NOMO-1 (cell line): ENCODE measurements around the gene CYB5D1.
A peak's percentile ranks its signal among the peaks of the same experiment; 100 is the strongest.

Experiments used
- DNase-seq, 2 experiments: peaks; one replicate each; lab custom pipeline; 2025; ENCODE audit not compliant: unreplicated experiment in 2 of 2; lab: John Stamatoyannopoulos, UW

Gene CYB5D1

DNA sequence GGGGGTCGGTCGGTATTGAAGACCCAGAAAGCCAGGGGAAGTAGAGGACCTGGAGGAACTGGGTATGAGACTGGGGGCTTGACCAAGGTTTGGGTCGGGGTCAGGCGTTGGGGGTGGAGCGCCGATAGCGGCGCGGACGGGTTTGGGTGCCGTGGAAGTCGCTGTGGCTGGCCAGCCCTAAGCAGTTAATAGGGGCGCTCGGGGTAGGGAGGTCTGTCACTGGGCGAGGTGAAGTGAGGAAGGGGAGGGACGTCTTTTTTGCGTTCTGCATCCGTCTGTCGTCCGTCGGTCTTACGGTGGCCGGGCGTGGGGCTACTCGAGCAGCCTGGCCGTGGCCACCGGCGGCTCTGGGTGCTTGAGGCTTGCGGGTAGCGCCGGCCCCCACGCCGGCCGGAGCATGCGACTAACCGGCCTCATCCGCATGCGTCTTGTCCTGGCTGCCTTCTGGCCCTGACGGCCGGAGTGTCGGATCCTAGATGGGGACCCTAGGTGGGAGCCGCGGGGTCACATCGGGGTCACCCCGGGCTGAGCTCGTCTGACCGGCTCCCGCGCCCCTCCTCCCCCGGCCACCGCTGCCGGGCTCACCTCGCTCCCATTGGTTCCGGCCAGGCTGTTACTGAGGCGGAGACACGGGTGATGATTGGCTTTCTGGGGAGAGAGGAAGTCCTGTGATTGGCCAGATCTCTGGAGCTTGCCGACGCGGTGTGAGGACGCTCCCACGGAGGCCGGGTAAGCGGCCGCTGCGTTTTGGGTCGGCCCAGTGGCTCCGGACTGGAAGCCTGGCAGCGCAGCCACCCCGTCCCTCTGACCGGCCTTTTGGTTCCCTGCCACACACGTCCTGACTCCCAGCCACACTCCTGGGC lies 13.3 kb upstream of the CYB5D1 start:
- DNase-seq: peak; percentile 89 to 92

DNA sequence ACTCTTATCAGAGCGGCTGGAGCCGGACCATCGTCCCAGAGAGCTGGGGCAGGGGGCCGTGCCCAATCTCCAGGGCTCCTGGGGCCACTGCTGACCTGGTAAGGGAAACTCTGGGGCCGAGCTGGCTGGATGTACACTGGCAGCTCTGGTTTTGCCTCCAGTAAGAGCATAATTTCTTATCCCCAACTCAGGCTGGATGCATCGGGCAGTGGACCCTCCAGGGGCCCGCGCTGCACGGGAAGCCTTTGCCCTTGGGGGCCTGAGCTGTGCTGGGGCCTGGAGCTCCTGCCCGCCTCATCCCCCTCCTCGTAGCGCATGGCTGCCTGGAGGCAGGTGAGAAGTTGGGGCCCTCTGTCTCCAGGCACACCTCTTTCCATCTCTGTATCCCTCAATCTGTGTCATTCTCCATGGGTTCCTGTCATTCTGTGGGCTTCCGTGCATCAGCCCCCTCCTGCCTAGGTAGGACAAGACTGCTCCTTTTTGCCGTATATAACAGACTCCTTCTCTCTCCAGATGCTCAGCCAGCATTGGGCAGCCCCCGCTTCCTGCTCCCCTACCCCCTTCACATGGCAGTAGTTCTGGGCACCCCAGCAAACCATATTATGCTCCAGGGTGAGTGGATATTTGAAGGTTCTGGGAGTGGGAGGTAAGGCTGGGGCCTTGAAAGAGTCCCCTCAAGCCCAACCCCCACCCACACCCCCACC lies 12.3 kb upstream of the CYB5D1 start:
- DNase-seq: no peak

DNA sequence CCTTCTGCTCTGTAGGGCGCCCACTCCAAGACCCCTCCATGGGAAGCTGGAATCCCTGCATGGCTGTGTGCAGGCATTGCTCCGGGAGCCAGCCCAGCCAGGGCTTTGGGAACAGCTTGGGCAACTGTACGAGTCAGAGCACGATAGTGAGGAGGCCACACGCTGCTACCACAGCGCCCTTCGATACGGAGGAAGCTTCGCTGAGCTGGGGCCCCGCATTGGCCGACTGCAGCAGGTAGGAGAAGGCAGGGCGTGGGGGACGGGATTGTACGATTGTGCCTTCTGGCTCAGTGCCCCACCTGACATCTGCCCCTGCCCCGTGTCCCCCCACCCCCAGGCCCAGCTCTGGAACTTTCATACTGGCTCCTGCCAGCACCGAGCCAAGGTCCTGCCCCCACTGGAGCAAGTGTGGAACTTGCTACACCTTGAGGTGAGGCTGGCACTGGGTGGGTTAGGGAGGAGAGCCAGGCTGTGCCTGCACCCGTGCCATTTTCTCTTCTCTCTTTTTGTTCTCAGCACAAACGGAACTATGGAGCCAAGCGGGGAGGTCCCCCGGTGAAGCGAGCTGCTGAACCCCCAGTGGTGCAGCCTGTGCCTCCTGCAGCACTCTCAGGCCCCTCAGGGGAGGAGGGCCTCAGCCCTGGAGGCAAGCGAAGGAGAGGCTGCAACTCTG lies 11.6 kb upstream of the CYB5D1 start:
- no peak for DNase-seq

DNA sequence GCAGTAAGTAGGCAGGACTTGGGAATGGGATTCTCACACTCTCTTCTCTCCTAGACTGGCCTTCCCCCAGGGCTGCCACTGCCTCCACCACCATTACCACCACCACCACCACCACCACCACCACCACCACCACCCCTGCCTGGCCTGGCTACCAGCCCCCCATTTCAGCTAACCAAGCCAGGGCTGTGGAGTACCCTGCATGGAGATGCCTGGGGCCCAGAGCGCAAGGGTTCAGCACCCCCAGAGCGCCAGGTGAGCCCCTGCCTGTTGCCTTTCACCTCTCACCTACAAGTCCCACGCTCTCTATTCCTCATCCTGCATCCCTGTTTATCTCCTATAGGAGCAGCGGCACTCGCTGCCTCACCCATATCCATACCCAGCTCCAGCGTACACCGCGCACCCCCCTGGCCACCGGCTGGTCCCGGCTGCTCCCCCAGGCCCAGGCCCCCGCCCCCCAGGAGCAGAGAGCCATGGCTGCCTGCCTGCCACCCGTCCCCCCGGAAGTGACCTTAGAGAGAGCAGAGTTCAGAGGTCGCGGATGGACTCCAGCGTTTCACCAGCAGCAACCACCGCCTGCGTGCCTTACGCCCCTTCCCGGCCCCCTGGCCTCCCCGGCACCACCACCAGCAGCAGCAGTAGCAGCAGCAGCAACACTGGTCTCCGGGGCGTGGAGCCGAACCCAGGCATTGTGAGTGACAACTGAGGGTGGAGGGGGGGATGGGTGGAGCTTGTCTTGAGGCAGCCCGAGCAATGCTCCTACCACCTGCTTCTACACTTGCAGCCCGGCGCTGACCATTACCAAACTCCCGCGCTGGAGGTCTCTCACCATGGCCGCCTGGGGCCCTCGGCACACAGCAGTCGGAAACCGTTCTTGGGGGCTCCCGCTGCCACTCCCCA lies 10.8 kb upstream of the CYB5D1 start:
- no peak for DNase-seq

DNA sequence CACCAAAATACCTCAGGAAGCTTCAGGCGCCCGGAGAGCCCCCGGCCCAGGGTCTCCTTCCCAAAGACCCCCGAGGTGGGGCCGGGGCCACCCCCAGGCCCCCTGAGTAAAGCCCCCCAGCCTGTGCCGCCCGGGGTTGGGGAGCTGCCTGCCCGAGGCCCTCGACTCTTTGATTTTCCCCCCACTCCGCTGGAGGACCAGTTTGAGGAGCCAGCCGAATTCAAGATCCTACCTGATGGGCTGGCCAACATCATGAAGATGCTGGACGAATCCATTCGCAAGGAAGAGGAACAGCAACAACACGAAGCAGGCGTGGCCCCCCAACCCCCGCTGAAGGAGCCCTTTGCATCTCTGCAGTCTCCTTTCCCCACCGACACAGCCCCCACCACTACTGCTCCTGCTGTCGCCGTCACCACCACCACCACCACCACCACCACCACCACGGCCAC lies 9.6 kb upstream of the CYB5D1 start:
- no peak for DNase-seq

DNA sequence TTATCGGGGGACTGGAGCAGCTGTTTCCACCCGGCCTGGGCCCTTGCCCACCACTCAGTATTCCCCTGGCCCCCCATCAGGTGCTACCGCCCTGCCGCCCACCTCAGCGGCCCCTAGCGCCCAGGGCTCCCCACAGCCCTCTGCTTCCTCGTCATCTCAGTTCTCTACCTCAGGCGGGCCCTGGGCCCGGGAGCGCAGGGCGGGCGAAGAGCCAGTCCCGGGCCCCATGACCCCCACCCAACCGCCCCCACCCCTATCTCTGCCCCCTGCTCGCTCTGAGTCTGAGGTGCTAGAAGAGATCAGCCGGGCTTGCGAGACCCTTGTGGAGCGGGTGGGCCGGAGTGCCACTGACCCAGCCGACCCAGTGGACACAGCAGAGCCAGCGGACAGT lies 9.1 kb upstream of the CYB5D1 start:
- DNase-seq: no peak

DNA sequence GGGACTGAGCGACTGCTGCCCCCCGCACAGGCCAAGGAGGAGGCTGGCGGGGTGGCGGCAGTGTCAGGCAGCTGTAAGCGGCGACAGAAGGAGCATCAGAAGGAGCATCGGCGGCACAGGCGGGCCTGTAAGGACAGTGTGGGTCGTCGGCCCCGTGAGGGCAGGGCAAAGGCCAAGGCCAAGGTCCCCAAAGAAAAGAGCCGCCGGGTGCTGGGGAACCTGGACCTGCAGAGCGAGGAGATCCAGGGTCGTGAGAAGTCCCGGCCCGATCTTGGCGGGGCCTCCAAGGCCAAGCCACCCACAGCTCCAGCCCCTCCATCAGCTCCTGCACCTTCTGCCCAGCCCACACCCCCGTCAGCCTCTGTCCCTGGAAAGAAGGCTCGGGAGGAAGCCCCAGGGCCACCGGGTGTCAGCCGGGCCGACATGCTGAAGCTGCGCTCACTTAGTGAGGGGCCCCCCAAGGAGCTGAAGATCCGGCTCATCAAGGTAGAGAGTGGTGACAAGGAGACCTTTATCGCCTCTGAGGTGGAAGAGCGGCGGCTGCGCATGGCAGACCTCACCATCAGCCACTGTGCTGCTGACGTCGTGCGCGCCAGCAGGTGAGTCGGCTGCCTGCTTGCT lies 8.6 kb upstream of the CYB5D1 start:
- DNase-seq: no peak

DNA sequence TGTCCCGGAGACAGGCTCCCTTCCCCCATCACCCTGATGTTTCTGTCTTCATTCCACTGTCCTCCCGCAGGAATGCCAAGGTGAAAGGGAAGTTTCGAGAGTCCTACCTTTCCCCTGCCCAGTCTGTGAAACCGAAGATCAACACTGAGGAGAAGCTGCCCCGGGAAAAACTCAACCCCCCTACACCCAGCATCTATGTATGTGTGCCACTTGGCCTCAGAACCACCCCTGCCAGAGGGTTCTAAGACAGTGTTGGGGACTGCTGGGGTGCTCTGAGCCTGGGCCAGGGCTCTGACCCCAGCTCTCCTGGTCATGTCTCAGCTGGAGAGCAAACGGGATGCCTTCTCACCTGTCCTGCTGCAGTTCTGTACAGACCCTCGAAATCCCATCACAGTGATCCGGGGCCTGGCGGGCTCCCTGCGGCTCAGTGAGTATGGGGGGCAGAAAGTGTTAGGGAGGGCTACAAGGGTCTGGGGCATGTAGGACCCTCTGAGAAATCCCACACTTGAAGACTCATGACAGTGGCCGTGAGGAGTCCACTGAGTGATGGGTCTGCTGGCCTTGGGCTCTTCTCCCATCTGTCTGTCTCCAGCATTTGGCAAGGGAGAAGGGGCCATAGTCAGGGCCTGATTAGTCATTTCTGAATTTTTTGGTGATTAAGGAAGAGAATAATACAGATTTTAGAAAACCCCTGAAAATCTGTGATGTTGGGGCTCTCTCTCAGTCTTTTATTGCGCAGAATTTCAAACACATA lies 7.9 kb upstream of the CYB5D1 start:
- no peak for DNase-seq

DNA sequence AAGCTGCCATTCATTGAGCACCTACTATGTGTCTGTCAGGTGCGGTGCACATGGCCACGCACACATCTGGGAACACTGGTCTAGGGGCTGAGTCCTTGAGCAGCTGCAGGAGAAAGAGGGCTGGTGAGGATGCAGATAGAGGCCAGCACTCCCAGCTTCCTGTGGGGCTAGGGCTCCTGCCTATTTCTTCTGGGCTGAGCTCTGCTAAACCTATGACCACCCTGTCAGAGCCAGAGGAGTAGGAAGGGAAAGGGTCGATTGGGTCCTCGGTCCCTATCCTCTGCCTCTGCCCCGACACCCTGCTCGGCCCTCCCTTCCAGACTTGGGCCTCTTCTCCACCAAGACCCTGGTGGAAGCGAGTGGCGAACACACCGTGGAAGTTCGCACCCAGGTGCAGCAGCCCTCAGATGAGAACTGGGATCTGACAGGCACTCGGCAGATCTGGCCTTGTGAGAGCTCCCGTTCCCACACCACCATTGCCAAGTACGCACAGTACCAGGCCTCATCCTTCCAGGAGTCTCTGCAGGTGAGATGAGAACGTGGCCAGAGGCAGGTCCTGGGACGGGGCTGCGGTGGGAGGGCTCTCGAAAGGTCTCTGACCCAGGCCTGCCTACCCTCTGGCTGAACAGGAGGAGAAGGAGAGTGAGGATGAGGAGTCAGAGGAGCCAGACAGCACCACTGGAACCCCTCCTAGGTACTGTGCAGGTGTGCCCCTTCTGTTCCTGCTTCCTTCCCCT lies 6.9 kb upstream of the CYB5D1 start:
- DNase-seq: no peak

DNA sequence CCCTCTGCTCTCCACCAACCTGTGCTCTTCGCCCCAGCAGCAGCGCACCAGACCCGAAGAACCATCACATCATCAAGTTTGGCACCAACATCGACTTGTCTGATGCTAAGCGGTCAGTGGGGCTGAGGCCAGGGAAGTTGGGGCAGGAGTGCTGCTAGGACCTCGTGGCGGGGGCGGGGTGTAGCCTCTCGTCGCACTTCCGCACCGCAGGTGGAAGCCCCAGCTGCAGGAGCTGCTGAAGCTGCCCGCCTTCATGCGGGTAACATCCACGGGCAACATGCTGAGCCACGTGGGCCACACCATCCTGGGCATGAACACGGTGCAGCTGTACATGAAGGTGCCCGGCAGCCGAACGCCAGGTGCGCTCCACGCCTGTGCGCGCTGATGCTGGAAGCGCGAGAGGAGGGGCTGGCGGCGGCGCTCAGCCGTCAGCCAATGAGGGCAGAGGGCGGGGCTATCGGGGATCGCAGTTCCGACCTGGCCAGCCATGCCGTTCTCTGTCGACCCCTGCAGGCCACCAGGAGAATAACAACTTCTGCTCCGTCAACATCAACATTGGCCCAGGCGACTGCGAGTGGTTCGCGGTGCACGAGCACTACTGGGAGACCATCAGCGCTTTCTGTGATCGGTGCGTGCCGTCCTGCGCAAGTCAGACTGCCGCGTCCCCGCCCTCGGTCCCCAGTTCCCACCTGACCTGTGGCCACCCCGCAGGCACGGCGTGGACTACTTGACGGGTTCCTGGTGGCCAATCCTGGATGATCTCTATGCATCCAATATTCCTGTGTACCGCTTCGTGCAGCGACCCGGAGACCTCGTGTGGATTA lies 6.2 kb upstream of the CYB5D1 start:
- peak; percentile 90 to 91 for DNase-seq

DNA sequence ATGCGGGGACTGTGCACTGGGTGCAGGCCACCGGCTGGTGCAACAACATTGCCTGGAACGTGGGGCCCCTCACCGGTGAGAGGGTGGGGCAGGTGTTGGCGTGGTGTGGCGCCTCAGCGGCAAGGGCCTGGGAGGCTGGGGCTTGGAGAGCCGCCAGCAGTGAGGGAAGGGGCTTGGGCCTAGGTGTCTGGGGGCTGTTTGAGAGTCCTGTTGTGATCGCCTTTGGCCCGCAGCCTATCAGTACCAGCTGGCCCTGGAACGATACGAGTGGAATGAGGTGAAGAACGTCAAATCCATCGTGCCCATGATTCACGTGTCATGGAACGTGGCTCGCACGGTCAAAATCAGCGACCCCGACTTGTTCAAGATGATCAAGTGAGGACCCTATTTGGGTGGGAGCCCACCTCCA lies 5.5 kb upstream of the CYB5D1 start:
- no peak for DNase-seq

DNA sequence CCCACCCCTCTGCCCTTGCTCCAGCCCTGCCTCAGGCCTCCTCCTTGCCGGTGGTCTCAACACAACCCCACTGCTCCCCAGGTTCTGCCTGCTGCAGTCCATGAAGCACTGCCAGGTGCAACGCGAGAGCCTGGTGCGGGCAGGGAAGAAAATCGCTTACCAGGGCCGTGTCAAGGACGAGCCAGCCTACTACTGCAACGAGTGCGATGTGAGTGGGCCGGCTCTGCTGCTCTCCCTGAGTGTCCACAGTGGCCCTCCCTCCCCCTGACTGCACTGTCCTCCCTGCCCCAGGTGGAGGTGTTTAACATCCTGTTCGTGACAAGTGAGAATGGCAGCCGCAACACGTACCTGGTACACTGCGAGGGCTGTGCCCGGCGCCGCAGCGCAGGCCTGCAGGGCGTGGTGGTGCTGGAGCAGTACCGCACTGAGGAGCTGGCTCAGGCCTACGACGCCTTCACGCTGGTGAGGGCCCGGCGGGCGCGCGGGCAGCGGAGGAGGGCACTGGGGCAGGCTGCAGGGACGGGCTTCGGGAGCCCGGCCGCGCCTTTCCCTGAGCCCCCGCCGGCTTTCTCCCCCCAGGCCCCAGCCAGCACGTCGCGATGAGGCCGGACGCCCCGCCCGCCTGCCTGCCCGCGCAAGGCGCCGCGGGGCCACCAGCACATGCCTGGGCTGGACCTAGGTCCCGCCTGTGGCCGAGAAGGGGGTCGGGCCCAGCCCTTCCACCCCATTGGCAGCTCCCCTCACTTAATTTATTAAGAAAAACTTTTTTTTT lies 4.7 kb upstream of the CYB5D1 start:
- no peak for DNase-seq

DNA sequence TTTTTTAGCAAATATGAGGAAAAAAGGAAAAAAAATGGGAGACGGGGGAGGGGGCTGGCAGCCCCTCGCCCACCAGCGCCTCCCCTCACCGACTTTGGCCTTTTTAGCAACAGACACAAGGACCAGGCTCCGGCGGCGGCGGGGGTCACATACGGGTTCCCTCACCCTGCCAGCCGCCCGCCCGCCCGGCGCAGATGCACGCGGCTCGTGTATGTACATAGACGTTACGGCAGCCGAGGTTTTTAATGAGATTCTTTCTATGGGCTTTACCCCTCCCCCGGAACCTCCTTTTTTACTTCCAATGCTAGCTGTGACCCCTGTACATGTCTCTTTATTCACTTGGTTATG lies 4.1 kb upstream of the CYB5D1 start:
- no peak for DNase-seq

DNA sequence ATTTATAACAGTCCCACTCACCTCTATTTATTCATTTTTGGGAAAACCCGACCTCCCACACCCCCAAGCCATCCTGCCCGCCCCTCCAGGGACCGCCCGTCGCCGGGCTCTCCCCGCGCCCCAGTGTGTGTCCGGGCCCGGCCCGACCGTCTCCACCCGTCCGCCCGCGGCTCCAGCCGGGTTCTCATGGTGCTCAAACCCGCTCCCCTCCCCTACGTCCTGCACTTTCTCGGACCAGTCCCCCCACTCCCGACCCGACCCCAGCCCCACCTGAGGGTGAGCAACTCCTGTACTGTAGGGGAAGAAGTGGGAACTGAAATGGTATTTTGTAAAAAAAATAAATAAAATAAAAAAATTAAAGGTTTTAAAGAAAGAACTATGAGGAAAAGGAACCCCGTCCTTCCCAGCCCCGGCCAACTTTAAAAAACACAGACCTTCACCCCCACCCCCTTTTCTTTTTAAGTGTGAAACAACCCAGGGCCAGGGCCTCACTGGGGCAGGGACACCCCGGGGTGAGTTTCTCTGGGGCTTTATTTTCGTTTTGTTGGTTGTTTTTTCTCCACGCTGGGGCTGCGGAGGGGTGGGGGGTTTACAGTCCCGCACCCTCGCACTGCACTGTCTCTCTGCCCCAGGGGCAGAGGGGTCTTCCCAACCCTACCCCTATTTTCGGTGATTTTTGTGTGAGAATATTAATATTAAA lies 3.6 kb upstream of the CYB5D1 start:
- DNase-seq: no peak

DNA sequence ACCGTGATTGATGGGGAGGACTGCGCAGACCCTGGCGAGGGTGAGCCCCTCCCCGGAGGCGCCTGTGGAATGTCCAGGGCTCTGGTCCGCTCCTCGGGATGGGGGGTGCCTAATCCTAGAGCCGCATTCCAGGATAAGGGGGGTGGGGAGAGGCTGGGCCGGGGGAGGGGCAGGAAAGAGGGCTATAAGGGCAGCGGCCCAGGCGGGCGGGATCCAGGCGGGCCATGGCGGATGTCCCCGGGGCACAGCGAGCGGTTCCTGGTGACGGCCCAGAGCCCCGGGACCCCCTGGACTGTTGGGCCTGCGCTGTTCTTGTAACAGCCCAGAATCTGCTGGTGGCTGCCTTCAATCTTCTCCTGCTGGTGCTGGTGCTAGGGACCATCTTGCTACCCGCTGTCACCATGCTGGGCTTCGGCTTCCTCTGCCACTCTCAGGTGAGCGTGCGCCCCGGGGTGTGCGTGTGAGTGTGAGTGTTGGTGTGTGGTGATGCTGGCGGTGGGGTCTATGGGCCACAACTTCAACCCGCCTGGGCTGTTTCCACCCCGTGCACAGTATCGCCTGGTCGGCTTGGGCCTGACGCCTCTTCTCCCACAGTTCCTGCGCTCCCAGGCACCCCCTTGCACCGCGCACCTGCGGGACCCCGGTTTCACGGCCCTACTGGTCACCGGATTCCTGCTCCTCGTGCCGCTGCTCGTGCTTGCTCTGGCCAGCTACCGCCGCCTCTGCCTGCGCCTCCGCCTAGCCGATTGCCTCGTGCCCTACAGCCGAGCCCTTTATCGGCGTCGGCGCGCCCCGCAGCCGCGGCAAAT lies 2.7 kb upstream of the CYB5D1 start, which contains the start of gene TMEM88:
Gene TMEM88 (plus strand): TSS at position 216 of the 809 bp plus-strand sequence. CDS start 9 bp downstream, at position 225.
- DNase-seq: no peak

DNA sequence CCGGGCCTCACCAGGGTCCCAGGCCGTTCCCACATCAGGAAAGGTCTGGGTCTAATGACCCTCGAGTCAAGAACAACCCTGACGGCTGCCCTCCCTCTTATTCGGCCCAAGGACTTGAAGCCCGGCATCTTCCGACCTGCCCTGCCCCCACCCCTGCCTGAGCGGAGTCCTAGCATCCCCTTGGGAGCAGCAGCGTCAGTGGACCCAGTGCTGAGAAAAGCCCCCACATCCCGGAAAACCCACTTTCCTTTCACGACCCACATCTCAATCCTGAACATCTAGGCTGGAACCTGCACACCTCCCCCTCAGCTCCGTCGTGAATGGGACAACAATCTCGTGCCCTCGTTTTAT lies 2.2 kb upstream of the CYB5D1 start:
- DNase-seq: no peak
